ENCODE data around the gene SPRYD3.
"Not testable (repeated sequence)": the region's sequence is repeated elsewhere in the genome, so short reads cannot be mapped to it uniquely, and the experiment has no call there.

The SPRYD3 gene

DNA sequence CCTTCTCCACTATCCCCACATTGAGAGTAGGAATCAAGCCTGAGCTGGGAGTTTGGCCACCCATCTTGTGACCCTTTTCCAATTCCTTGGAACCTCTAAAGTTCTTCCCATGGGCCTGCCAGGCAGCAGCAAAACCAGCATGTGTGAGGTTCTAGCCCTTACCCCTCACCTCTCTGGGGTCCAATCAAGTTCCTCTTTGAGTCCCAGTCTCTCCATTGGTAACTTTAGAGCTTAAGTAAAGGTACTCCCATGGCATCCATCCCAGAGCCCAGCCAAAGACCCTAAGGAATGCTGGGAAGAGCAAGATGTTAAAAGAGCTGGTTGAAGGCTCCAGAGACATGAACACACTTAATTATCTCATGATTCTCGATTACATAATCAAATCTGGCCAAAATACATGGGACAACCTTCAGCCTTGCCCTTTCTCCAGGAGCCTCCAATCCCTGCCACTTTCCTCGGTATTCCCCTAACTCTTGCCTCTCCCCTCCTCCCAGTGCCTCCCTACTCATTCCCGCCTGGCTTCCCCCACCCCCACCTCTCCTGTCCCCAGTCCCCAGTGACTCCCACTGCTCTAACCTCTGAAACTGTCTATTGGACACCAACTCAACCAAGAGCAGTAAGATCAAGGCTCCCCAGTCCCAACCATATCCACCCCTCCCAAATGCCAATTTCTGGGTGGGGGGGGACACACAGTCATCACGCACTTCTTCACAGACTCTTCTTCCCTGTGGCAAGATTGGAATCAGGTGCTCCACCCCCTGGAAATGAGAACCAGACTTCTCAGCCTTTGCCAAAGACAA lies 34.1 kb downstream of the SPRYD3 start:
- Histone ChIP-seq H3K4me3 (ENCODE audit: low read depth in 1 of 5, low read length in 5 of 5) (peak overlapping the region; percentile 91 to 99 (median 98)), H3K9me3 (ENCODE audit: control insufficient read depth in 5 of 5, low read length in 5 of 5) (no peaks in the 10 kb centered on the region), H3K27ac (ENCODE audit: low read depth, low read length) (peak overlapping the region; percentile 97), H3K36me3 (ENCODE audit: control insufficient read depth in 5 of 5, insufficient read depth in 5 of 5, low read length in 5 of 5) (peaks cover 0 to 5% (median 0%) of the 10 kb centered on the region in 5 donors), H3K27me3 (ENCODE audit: control insufficient read depth in 5 of 5, insufficient read depth in 4 of 5, low read length in 5 of 5) (peaks cover 0 to 2% (median 0%) of the 10 kb centered on the region in 5 donors), H3K9ac (ENCODE audit: low read length in 5 of 5) (peak overlapping the region in 4 of 5 donors; percentile 6 to 98 (median 66)), H3K4me1 (ENCODE audit: control insufficient read depth in 5 of 5, insufficient read depth in 5 of 5, low read length in 5 of 5) (peaks cover 20 to 63% (median 58%) of the 10 kb centered on the region in 5 donors)

DNA sequence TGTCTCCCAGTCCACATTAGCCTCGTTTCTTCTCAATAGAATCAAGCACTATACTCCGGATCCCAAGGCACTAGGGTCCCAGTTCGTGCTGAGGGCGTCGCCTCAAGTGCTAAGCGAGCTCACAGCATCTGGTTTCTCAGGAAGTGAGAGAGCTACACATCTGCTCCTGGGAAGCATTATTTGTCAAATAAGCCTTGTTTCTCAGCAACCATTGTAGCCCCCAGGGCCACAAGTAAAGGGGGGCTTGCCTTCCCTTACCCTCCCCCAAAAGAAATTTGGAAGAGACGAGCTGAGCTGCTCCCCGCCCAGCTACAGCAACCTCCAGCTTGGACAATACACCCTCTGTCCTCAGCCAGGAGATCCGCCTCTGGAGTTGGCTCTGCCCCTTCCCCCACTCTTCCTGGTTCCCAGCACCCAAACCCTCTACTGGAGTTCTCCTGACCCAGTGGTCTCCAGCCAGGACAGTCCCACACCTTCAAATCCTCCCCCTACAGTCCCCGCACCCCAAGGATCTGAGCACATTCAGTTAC lies 35.1 kb downstream of the SPRYD3 start:
- peak overlapping the region in 2 of 5 donors; percentile 29 to 37 for H3K4me3 ChIP-seq (ENCODE audit: low read depth in 1 of 5, low read length in 5 of 5)
- peaks cover 18 to 59% (median 54%) of the 10 kb centered on the region in 5 donors for H3K4me1 ChIP-seq (ENCODE audit: control insufficient read depth in 5 of 5, insufficient read depth in 5 of 5, low read length in 5 of 5)
- H3K27ac ChIP-seq (ENCODE audit: low read depth, low read length), result peak overlapping the region; percentile 97
- H3K9me3 ChIP-seq (ENCODE audit: control insufficient read depth in 5 of 5, low read length in 5 of 5), result no peaks in the 10 kb centered on the region
- H3K9ac ChIP-seq (ENCODE audit: low read length in 5 of 5), result no peak overlapping the region
- H3K36me3 ChIP-seq (ENCODE audit: control insufficient read depth in 5 of 5, insufficient read depth in 5 of 5, low read length in 5 of 5), result peaks cover 4 to 14% (median 8%) of the 10 kb centered on the region in 5 donors
- no peaks in the 10 kb centered on the region for H3K27me3 ChIP-seq (ENCODE audit: control insufficient read depth in 5 of 5, insufficient read depth in 4 of 5, low read length in 5 of 5)

DNA sequence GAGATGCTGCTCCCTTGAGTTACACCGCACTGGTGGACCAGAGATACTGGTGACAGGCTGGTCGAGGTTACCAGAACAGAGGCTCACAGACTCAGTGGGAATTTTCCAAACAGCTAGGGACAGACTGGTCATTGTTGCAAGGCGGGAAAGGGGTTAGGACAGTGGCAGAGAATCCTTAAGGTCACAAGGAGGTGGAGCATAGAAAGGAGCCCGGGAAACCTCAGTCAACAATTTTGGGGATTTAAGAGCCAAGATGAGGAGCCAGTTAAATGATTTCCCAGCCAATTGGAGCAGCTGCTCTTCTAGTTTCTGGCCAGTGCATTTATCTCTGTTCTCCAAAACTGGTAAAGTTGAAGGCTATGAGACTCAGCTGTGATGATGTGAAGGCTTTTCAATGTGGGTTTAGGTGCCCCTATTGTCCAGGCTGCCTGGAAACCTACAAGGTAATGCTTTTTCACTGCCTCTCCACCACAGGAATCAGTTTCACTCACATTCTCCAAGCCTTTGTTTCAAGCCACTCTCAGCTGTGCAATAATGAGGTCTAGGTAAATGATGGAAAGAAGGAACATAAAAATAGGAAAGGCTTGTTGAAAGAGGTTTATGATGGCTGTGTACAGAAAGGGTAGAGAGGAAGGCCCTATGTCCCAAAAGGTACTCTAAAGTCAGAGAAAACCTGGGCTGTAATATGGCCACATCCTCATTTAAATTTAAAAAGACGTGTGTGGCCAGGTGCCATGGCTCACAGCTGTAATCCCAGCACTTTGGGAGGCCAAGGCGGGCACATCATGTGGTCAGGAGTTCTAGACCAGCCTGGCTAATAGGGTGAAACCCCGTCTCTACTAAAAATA lies 36.4 kb downstream of the SPRYD3 start:
- H3K9ac ChIP-seq (ENCODE audit: low read length in 5 of 5), result no peak overlapping the region
- peaks cover 10 to 24% (median 14%) of the 10 kb centered on the region in 5 donors for H3K36me3 ChIP-seq (ENCODE audit: control insufficient read depth in 5 of 5, insufficient read depth in 5 of 5, low read length in 5 of 5)
- peak overlapping the region; percentile 97 for H3K27ac ChIP-seq (ENCODE audit: low read depth, low read length)
- H3K4me3 ChIP-seq (ENCODE audit: low read depth in 1 of 5, low read length in 5 of 5), result no peak overlapping the region
- peaks cover 16 to 57% (median 51%) of the 10 kb centered on the region in 5 donors for H3K4me1 ChIP-seq (ENCODE audit: control insufficient read depth in 5 of 5, insufficient read depth in 5 of 5, low read length in 5 of 5)
- H3K9me3 ChIP-seq (ENCODE audit: control insufficient read depth in 5 of 5, low read length in 5 of 5), result no peaks in the 10 kb centered on the region
- no peaks in the 10 kb centered on the region for H3K27me3 ChIP-seq (ENCODE audit: control insufficient read depth in 5 of 5, insufficient read depth in 4 of 5, low read length in 5 of 5)

DNA sequence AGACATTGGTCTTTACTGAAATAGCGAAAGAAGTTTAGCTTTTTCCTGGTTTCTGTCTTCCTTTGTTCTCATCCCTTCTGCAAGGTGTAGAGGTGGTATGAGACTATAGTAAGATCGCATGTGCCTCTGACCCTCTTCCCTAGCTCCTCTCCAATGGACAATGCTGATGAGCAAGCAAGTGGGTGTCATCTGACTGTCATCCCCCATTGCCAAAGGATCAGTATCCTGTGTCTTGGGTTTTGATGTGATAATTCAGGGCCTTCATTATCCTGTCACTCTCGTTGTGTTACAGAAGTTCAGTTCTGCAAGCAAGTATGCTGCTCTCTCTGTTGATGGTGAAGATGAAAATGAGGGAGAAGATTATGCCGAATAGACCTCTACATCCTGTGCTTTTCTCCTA lies 39.3 kb downstream of the SPRYD3 start:
- Histone ChIP-seq H3K4me1 (ENCODE audit: control insufficient read depth in 5 of 5, insufficient read depth in 5 of 5, low read length in 5 of 5) (peaks cover 11 to 40% (median 35%) of the 10 kb centered on the region in 5 donors), H3K27ac (ENCODE audit: low read depth, low read length) (peak overlapping the region; percentile 85), H3K9me3 (ENCODE audit: control insufficient read depth in 5 of 5, low read length in 5 of 5) (no peaks in the 10 kb centered on the region), H3K27me3 (ENCODE audit: control insufficient read depth in 5 of 5, insufficient read depth in 4 of 5, low read length in 5 of 5) (no peaks in the 10 kb centered on the region), H3K4me3 (ENCODE audit: low read depth in 1 of 5, low read length in 5 of 5) (no peak overlapping the region), H3K9ac (ENCODE audit: low read length in 5 of 5) (no peak overlapping the region), H3K36me3 (ENCODE audit: control insufficient read depth in 5 of 5, insufficient read depth in 5 of 5, low read length in 5 of 5) (peaks cover 24 to 49% (median 37%) of the 10 kb centered on the region in 5 donors)

DNA sequence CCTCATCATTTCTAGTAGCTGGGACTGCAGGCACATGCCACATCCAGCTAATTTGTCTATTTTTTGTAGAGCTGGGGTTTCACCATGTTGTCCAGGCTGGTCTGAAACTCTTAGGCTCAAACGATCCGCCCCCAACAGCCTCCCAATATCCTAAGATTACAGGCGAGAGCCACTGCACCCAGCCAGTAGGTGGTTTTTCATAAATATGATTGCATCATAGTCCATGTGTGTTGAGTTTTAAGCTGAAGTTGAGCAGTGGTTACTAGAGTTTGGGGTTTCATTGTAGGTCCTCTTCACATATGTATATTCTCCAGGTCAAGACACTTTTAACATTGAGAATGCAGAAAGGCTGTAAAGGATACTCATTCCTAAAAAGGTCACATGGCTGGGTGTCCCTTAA lies 42.4 kb downstream of the SPRYD3 start:
- Histone ChIP-seq H3K36me3 (ENCODE audit: control insufficient read depth in 5 of 5, insufficient read depth in 5 of 5, low read length in 5 of 5) (peaks cover 33 to 72% (median 62%) of the 10 kb centered on the region in 5 donors), H3K27me3 (ENCODE audit: control insufficient read depth in 5 of 5, insufficient read depth in 4 of 5, low read length in 5 of 5) (no peaks in the 10 kb centered on the region), H3K27ac (ENCODE audit: low read depth, low read length) (no peak overlapping the region), H3K9me3 (ENCODE audit: control insufficient read depth in 5 of 5, low read length in 5 of 5) (no peaks in the 10 kb centered on the region), H3K4me1 (ENCODE audit: control insufficient read depth in 5 of 5, insufficient read depth in 5 of 5, low read length in 5 of 5) (peaks cover 0 to 25% (median 18%) of the 10 kb centered on the region in 5 donors), H3K9ac (ENCODE audit: low read length in 5 of 5) (no peak overlapping the region), H3K4me3 (ENCODE audit: low read depth in 1 of 5, low read length in 5 of 5) (no peak overlapping the region)

DNA sequence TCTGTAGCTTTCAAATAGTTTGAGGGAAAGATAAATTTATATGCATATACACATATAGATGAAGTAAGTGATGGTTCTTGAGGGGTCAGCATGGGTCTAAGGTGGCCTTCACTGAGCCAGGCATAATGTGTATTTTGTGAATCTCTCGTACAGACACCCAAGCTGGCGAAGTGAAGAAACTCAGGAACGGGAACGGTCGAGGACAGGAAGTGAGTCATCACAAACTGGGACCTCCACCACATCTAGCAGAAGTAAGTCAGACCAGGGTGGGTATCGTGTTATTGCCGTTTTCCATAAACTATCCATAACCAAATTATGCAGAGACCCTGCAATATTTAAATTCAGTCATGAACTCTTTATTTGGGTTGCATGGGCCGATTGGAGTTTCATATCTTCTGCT lies 44.7 kb downstream of the SPRYD3 start:
- H3K27ac ChIP-seq (ENCODE audit: low read depth, low read length), result no peak overlapping the region
- H3K36me3 ChIP-seq (ENCODE audit: control insufficient read depth in 5 of 5, insufficient read depth in 5 of 5, low read length in 5 of 5), result peaks cover 33 to 86% (median 73%) of the 10 kb centered on the region in 5 donors
- H3K9ac ChIP-seq (ENCODE audit: low read length in 5 of 5), result no peak overlapping the region
- no peaks in the 10 kb centered on the region for H3K27me3 ChIP-seq (ENCODE audit: control insufficient read depth in 5 of 5, insufficient read depth in 4 of 5, low read length in 5 of 5)
- H3K9me3 ChIP-seq (ENCODE audit: control insufficient read depth in 5 of 5, low read length in 5 of 5), result no peaks in the 10 kb centered on the region
- peaks cover 0 to 23% (median 17%) of the 10 kb centered on the region in 5 donors for H3K4me1 ChIP-seq (ENCODE audit: control insufficient read depth in 5 of 5, insufficient read depth in 5 of 5, low read length in 5 of 5)
- no peak overlapping the region for H3K4me3 ChIP-seq (ENCODE audit: low read depth in 1 of 5, low read length in 5 of 5)

DNA sequence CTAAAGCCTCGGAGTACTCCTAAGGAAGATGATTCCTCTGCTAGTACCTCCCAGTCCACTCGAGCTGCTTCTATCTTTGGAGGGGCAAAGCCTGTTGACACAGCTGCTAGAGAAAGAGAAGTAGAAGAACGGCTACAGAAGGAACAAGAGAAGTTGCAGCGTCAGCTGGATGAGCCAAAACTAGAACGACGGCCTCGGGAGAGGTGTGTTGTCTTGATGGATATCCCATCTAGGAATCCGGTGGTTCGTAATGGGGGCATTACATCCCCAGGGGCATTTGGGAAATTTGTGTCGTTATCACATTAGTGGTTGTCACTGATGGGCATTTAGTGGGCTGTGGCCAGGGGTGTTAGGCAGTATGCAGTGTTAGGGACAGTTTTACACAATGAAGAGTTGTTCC lies 45.4 kb downstream of the SPRYD3 start:
- H3K9me3 ChIP-seq (ENCODE audit: control insufficient read depth in 5 of 5, low read length in 5 of 5); H3K27me3 ChIP-seq (ENCODE audit: control insufficient read depth in 5 of 5, insufficient read depth in 4 of 5, low read length in 5 of 5); H3K4me3 ChIP-seq (ENCODE audit: low read depth in 1 of 5, low read length in 5 of 5); H3K27ac ChIP-seq (ENCODE audit: low read depth, low read length): not testable (repeated sequence)
- H3K9ac ChIP-seq (ENCODE audit: low read length in 5 of 5), result peak overlapping the region in 1 of 5 donors; percentile 24
- H3K4me1 ChIP-seq (ENCODE audit: control insufficient read depth in 5 of 5, insufficient read depth in 5 of 5, low read length in 5 of 5), result peaks cover 0 to 16% (median 11%) of the 10 kb centered on the region in 5 donors
- H3K36me3 ChIP-seq (ENCODE audit: control insufficient read depth in 5 of 5, insufficient read depth in 5 of 5, low read length in 5 of 5), result peaks cover 27 to 86% (median 71%) of the 10 kb centered on the region in 5 donors

DNA sequence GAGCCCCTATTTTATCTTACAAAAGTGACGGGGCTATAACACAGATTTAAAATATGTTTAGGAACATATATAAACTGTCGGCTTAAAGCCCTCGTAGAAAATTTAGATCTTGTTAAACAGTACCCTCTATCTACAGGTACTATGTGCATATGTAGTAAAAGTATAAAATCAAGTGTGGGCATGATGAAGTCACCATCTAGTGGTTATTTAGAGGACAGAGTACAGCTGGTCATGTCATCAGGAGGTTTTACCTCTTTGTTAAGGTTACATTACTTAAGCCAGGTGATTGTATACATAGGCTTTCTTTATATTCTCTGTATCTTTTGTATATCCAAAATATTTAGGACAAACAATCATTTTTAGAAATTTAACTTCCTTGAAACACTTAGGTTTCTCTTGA lies 47.6 kb downstream of the SPRYD3 start:
- no peak overlapping the region for H3K4me3 ChIP-seq (ENCODE audit: low read depth in 1 of 5, low read length in 5 of 5)
- H3K27me3 ChIP-seq (ENCODE audit: control insufficient read depth in 5 of 5, insufficient read depth in 4 of 5, low read length in 5 of 5), result no peaks in the 10 kb centered on the region
- H3K27ac ChIP-seq (ENCODE audit: low read depth, low read length), result no peak overlapping the region
- peaks cover 0 to 6% (median 2%) of the 10 kb centered on the region in 5 donors for H3K4me1 ChIP-seq (ENCODE audit: control insufficient read depth in 5 of 5, insufficient read depth in 5 of 5, low read length in 5 of 5)
- peaks cover 16 to 89% (median 72%) of the 10 kb centered on the region in 5 donors for H3K36me3 ChIP-seq (ENCODE audit: control insufficient read depth in 5 of 5, insufficient read depth in 5 of 5, low read length in 5 of 5)
- no peaks in the 10 kb centered on the region for H3K9me3 ChIP-seq (ENCODE audit: control insufficient read depth in 5 of 5, low read length in 5 of 5)
- H3K9ac ChIP-seq (ENCODE audit: low read length in 5 of 5), result no peak overlapping the region

DNA sequence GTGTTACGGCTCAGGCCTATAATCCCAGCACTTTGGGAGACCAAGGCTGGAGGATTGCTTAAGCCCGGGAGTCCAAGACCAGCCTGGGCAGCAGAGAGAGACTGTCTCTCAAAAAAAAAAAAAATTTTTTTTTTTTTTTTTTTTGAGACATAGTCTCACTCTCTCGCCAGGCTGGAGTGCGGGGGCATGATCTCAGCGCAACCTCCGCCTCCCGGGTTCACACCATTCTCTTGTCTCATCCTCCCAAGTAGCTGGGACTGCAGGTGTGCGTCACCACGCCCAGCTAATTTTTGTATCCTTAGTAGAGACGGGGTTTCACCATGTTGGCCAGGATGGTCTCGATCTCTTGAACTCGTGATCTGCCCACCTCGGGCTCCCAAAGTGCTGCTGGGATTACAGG lies 52.2 kb downstream of the SPRYD3 start:
- not testable (repeated sequence) for H3K4me3 ChIP-seq (ENCODE audit: low read depth in 1 of 5, low read length in 5 of 5); H3K9me3 ChIP-seq (ENCODE audit: control insufficient read depth in 5 of 5, low read length in 5 of 5); H3K27me3 ChIP-seq (ENCODE audit: control insufficient read depth in 5 of 5, insufficient read depth in 4 of 5, low read length in 5 of 5); H3K4me1 ChIP-seq (ENCODE audit: control insufficient read depth in 5 of 5, insufficient read depth in 5 of 5, low read length in 5 of 5); H3K9ac ChIP-seq (ENCODE audit: low read length in 5 of 5); H3K27ac ChIP-seq (ENCODE audit: low read depth, low read length)
- H3K36me3 ChIP-seq (ENCODE audit: control insufficient read depth in 5 of 5, insufficient read depth in 5 of 5, low read length in 5 of 5), result peaks cover 27 to 94% (median 75%) of the 10 kb centered on the region in 5 donors
